HepG2 (cell line): ENCODE results near the gene GNL3. TPM values are rescaled to one million over a fixed set of nuclear protein-coding genes. Genes with fewer than 3 reads are reported as not detected.

Source experiments
- ESRRA ChIP-seq: sonication (generic); formaldehyde crosslinking; IDR thresholded peaks from 2 replicates; pipeline ENCODE4 v1.5.1; 2020; ENCODE audit warnings: mild to moderate bottlenecking, low read depth, missing genetic modification reagents
- KAT8 ChIP-seq: IDR thresholded peaks from 2 replicates; pipeline ENCODE4 v1.6.1; 2016; ENCODE audit warnings: missing genetic modification reagents, missing compliant biosample characterization
- MAFG ChIP-seq: sonication (generic); formaldehyde crosslinking; IDR thresholded peaks from 2 replicates; pipeline ENCODE4 v1.5.1; 2020; ENCODE audit warnings: mild to moderate bottlenecking, missing genetic modification reagents
- NCOA2 ChIP-seq: sonication (generic); formaldehyde crosslinking; IDR thresholded peaks from 2 replicates; pipeline ENCODE4 v1.8.0; 2022; ENCODE audit warnings: inconsistent platforms
- NFKB2 ChIP-seq: sonication (generic); formaldehyde crosslinking; IDR thresholded peaks from 2 replicates; pipeline ENCODE4 v1.4.0; 2020; ENCODE audit warnings: missing genetic modification reagents, borderline replicate concordance
- TEAD3 ChIP-seq: optimal IDR thresholded peaks from 2 replicates; pipeline ENCODE3; 2016; ENCODE audit warnings: borderline replicate concordance
- TP53 ChIP-seq: sonication (generic); formaldehyde crosslinking; conservative IDR thresholded peaks from 2 replicates; pipeline ENCODE4 v1.4.0; 2020; ENCODE audit warnings: missing genetic modification reagents
- ZNF570 ChIP-seq: sonication (generic); formaldehyde crosslinking; IDR thresholded peaks from 2 replicates; pipeline ENCODE4 v1.4.0; 2020; ENCODE audit warnings: mild to moderate bottlenecking, missing genetic modification reagents, borderline replicate concordance
- polyA plus RNA-seq, 8 experiments: library from polyadenylated mRNA; depleted of rRNA in 3 of 8; stranded (reverse) in 7 of 8; unstranded in 1 of 8; fragments of >200 nt; fragmentation: Illumina TruSeq in 4 of 8; extraction: Trizol in 4 of 8; gene quantifications; 2 replicates each; pipeline versions ENCODE4 v1.2.1 to v1.2.3, GENCODE V29; 2011 to 2016; ENCODE audit warnings: low read depth in 4 of 8, missing spikeins in 1 of 8, mixed read lengths in 1 of 8; ENCODE audit not compliant: insufficient read depth in 1 of 8
- total RNA-seq, 5 experiments: library from RNA; depleted of rRNA; stranded (reverse); fragments of >200 nt; fragmentation: Illumina TruSeq; extraction: Trizol; gene quantifications; 2 replicates each; pipeline ENCODE4 v1.2.3, GENCODE V29; 2016; ENCODE audit warnings: low read depth in 1 of 5
- TF ChIP-seq, protein P1 (sequence below): IDR thresholded peaks from 2 replicates; pipeline ENCODE4 v1.6.1; 2016; ENCODE audit warnings: low read depth, control low read depth
- TF ChIP-seq, protein P2 (sequence below): sonication (generic); formaldehyde crosslinking; IDR thresholded peaks from 2 replicates; pipeline ENCODE4 v1.5.0; 2020; ENCODE audit warnings: mild to moderate bottlenecking, low read depth, missing genetic modification reagents, borderline replicate concordance
- TF ChIP-seq, protein P3 (sequence below): sonication (generic); formaldehyde crosslinking; IDR thresholded peaks from 2 replicates; pipeline ENCODE4 v1.4.0; 2020; ENCODE audit warnings: missing genetic modification reagents
- TF ChIP-seq, protein P4 (sequence below): sonication (generic); formaldehyde crosslinking; IDR thresholded peaks from 2 replicates; pipeline ENCODE4 v1.4.0; 2020; ENCODE audit warnings: missing genetic modification reagents
- TF ChIP-seq, protein P5 (sequence below), 2 experiments: sonication (generic) in 1 of 2; formaldehyde crosslinking in 1 of 2; IDR thresholded peaks; 2 replicates each; pipeline versions ENCODE4 v1.4.0 to v1.6.1; 2016 to 2020; ENCODE audit warnings: borderline replicate concordance in 1 of 2, low read depth in 1 of 2, mild to moderate bottlenecking in 1 of 2, missing genetic modification reagents in 1 of 2
- TF ChIP-seq, protein P6 (sequence below): sonication (generic); formaldehyde crosslinking; IDR thresholded peaks from 2 replicates; pipeline ENCODE4 v1.8.0; 2022; ENCODE audit warnings: missing genetic modification reagents, mild to moderate bottlenecking, moderate library complexity, borderline replicate concordance

GNL3 gene
- total and polyA plus RNA-seq, 2 of the 13 experiments (the other 11 are each of a cell fraction or from before 2014, with no cell fraction given): 129 to 257 TPM

DNA sequence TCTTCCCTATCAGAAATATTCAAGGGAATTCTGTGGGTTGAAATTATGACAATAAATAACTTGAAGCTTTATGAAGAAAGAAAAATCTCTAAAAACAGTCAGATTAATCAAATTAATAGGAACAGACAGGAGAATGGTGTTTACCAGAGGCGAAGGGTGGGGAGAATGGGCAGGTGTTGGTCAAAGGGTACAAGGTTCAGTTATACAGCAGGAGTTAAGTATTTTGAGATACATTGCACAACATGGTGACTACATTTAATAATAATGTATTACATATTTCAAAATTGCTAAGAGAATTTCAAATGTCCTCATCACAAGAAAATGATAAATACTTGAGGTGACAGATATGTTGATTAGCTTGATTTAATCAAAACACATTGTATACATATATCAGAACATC lies 38.7 kb downstream of the GNL3 start (continued):
- 0 out of 2 replicates have a peak, but pooled peaks have one; percentile 22 for TF ChIP-seq KAT8
- TF ChIP-seq, protein P1, sequence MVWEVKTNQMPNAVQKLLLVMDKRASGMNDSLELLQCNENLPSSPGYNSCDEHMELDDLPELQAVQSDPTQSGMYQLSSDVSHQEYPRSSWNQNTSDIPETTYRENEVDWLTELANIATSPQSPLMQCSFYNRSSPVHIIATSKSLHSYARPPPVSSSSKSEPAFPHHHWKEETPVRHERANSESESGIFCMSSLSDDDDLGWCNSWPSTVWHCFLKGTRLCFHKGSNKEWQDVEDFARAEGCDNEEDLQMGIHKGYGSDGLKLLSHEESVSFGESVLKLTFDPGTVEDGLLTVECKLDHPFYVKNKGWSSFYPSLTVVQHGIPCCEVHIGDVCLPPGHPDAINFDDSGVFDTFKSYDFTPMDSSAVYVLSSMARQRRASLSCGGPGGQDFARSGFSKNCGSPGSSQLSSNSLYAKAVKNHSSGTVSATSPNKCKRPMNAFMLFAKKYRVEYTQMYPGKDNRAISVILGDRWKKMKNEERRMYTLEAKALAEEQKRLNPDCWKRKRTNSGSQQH: no peak
- no peak for TF ChIP-seq TEAD3 (CRISPR knock-in tag)
- TF ChIP-seq, protein P2, sequence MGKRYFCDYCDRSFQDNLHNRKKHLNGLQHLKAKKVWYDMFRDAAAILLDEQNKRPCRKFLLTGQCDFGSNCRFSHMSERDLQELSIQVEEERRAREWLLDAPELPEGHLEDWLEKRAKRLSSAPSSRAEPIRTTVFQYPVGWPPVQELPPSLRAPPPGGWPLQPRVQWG (CRISPR knock-in tag): no peak
- TF ChIP-seq MAFG (CRISPR knock-in tag): no peak
- no peak for TF ChIP-seq NFKB2 (CRISPR knock-in tag)
- 0 out of 2 replicates have a peak, but pooled peaks have one; percentile 16 for TF ChIP-seq NCOA2 (CRISPR knock-in tag)
- TF ChIP-seq, protein P3, sequence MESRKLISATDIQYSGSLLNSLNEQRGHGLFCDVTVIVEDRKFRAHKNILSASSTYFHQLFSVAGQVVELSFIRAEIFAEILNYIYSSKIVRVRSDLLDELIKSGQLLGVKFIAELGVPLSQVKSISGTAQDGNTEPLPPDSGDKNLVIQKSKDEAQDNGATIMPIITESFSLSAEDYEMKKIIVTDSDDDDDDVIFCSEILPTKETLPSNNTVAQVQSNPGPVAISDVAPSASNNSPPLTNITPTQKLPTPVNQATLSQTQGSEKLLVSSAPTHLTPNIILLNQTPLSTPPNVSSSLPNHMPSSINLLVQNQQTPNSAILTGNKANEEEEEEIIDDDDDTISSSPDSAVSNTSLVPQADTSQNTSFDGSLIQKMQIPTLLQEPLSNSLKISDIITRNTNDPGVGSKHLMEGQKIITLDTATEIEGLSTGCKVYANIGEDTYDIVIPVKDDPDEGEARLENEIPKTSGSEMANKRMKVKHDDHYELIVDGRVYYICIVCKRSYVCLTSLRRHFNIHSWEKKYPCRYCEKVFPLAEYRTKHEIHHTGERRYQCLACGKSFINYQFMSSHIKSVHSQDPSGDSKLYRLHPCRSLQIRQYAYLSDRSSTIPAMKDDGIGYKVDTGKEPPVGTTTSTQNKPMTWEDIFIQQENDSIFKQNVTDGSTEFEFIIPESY (CRISPR knock-in tag): no peak
- no peak for TF ChIP-seq TP53 (CRISPR knock-in tag)
- no peak for TF ChIP-seq ESRRA
- TF ChIP-seq ZNF570 (CRISPR knock-in tag): no peak
- TF ChIP-seq, protein P4, sequence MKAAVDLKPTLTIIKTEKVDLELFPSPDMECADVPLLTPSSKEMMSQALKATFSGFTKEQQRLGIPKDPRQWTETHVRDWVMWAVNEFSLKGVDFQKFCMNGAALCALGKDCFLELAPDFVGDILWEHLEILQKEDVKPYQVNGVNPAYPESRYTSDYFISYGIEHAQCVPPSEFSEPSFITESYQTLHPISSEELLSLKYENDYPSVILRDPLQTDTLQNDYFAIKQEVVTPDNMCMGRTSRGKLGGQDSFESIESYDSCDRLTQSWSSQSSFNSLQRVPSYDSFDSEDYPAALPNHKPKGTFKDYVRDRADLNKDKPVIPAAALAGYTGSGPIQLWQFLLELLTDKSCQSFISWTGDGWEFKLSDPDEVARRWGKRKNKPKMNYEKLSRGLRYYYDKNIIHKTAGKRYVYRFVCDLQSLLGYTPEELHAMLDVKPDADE (CRISPR knock-in tag): no peak
- TF ChIP-seq, protein P5, sequence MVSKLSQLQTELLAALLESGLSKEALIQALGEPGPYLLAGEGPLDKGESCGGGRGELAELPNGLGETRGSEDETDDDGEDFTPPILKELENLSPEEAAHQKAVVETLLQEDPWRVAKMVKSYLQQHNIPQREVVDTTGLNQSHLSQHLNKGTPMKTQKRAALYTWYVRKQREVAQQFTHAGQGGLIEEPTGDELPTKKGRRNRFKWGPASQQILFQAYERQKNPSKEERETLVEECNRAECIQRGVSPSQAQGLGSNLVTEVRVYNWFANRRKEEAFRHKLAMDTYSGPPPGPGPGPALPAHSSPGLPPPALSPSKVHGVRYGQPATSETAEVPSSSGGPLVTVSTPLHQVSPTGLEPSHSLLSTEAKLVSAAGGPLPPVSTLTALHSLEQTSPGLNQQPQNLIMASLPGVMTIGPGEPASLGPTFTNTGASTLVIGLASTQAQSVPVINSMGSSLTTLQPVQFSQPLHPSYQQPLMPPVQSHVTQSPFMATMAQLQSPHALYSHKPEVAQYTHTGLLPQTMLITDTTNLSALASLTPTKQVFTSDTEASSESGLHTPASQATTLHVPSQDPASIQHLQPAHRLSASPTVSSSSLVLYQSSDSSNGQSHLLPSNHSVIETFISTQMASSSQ (IDR thresholded peaks at IDR 0.05; ENCODE audit: low read depth): no peak
- TF ChIP-seq, protein P5 (CRISPR knock-in tag; IDR thresholded peaks at IDR 0.05; ENCODE audit: borderline replicate concordance): no peak
- TF ChIP-seq, protein P6, sequence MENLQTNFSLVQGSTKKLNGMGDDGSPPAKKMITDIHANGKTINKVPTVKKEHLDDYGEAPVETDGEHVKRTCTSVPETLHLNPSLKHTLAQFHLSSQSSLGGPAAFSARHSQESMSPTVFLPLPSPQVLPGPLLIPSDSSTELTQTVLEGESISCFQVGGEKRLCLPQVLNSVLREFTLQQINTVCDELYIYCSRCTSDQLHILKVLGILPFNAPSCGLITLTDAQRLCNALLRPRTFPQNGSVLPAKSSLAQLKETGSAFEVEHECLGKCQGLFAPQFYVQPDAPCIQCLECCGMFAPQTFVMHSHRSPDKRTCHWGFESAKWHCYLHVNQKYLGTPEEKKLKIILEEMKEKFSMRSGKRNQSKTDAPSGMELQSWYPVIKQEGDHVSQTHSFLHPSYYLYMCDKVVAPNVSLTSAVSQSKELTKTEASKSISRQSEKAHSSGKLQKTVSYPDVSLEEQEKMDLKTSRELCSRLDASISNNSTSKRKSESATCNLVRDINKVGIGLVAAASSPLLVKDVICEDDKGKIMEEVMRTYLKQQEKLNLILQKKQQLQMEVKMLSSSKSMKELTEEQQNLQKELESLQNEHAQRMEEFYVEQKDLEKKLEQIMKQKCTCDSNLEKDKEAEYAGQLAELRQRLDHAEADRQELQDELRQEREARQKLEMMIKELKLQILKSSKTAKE: no peak
